HG03025 (cell line): ENCODE measurements around the gene WSCD2.

Source experiments
- ATAC-seq: cut with Tn5 transposase; IDR thresholded peaks from one replicate; pipeline ENCODE4 v1.9.1; 2021; ENCODE audit warnings: mild to moderate bottlenecking, moderate library complexity; ENCODE audit not compliant: unreplicated experiment, low FRiP score

WSCD2 gene

GRCh38 chr12:108228746-108229145, 99.7 kb downstream of the WSCD2 start:
- no peak for ATAC-seq

- no peak for ATAC-seq
Observed at GRCh38 chr12:108231109-108231905, 102.2 kb downstream of the WSCD2 start.

GRCh38 chr12:108231909-108232434, 102.9 kb downstream of the WSCD2 start:
- no peak for ATAC-seq

GRCh38 chr12:108232565-108232964, 103.5 kb downstream of the WSCD2 start:
- ATAC-seq = no peak

- ATAC-seq = no peak
Observed at GRCh38 chr12:108234158-108234557, 105.1 kb downstream of the WSCD2 start.

GRCh38 chr12:108235197-108235984, 106.3 kb downstream of the WSCD2 start:
- no peak for ATAC-seq

- no peak for ATAC-seq
Observed at GRCh38 chr12:108235985-108236263, 106.8 kb downstream of the WSCD2 start.

- no peak for ATAC-seq
Observed at GRCh38 chr12:108236366-108236765, 107.3 kb downstream of the WSCD2 start.

GRCh38 chr12:108237272-108237671, 108.2 kb downstream of the WSCD2 start:
- no peak for ATAC-seq

- no peak for ATAC-seq
Observed at GRCh38 chr12:108238474-108238873, 109.4 kb downstream of the WSCD2 start.

GRCh38 chr12:108239378-108239777, 110.3 kb downstream of the WSCD2 start:
- ATAC-seq = no peak

- ATAC-seq = no peak
Observed at GRCh38 chr12:108240027-108240785, 111.1 kb downstream of the WSCD2 start.

GRCh38 chr12:108240928-108241327, 111.8 kb downstream of the WSCD2 start:
- ATAC-seq = no peak

- ATAC-seq = no peak
Observed at GRCh38 chr12:108241986-108242703, 113.1 kb downstream of the WSCD2 start.

GRCh38 chr12:108247130-108247529, 118.0 kb downstream of the WSCD2 start:
- ATAC-seq = no peak

GRCh38 chr12:108248011-108248410, 118.9 kb downstream of the WSCD2 start:
- no peak for ATAC-seq

- ATAC-seq = no peak
Observed at GRCh38 chr12:108252523-108252922, 123.4 kb downstream of the WSCD2 start.

GRCh38 chr12:108253540-108253939, 124.5 kb downstream of the WSCD2 start:
- no peak for ATAC-seq

- ATAC-seq = no peak
Observed at GRCh38 chr12:108254030-108254429, 124.9 kb downstream of the WSCD2 start.

- ATAC-seq = no peak
Observed at GRCh38 chr12:108254517-108255251, 125.6 kb downstream of the WSCD2 start.
